Measurements from ENCODE around the gene ZNF101. TPM values are rescaled to one million over a fixed set of nuclear protein-coding genes. Genes with fewer than 3 reads are reported as not detected.

The ZNF101 gene
- total RNA-seq, 1 experiment from 2014 or later = 2.0 TPM

DNA sequence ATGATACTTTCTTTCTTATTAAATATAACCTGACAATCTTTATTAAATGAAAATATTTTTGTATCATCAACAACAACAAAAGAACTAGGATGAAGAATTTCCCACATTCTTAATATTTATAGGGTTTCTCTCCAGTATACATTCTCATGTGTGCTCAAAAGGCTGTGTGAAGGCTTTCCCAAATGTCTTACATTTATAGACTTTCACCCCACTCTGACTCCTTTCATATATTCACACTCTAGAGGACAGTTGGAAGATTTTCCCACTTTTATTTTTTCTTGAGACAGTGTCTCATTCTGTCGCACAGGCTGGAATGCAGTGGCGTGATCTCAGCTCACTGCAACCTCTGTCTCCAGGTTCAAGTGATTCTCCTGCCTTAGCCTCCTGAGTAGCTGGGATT is 41.9 kb downstream of the ZNF101 start:
- DNase-seq (ENCODE audit: low spot score) = no peak

DNA sequence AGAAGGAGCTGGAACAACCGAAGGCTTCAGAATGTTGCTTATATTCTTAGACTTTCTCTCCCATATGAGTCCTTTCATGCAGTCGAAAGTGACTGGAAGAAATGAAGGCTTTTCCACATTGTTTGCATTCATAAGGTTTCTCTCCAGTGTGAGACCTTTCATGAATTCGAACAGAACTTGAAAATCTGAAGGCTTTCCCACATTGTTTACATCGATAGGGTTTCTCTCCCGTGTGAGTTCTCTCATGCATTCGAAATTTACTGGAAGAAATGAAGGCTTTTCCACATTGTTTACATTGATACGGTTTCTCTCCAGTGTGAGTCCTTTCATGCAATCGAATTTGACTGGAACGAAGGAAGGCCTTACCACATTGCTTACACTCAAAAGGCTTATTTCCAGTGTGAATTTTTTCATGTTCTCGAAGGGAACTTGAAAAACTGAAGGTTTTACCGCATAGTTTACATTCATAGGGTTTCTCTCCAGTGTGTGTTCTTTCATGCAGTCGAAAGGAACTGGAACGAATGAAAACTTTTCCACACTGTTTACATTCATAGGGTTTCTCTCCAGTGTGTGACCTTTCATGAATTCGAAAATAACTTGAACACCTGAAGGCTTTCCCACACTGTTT is 42.8 kb downstream of the ZNF101 start:
- DNase-seq (ENCODE audit: low spot score) = no peak

DNA sequence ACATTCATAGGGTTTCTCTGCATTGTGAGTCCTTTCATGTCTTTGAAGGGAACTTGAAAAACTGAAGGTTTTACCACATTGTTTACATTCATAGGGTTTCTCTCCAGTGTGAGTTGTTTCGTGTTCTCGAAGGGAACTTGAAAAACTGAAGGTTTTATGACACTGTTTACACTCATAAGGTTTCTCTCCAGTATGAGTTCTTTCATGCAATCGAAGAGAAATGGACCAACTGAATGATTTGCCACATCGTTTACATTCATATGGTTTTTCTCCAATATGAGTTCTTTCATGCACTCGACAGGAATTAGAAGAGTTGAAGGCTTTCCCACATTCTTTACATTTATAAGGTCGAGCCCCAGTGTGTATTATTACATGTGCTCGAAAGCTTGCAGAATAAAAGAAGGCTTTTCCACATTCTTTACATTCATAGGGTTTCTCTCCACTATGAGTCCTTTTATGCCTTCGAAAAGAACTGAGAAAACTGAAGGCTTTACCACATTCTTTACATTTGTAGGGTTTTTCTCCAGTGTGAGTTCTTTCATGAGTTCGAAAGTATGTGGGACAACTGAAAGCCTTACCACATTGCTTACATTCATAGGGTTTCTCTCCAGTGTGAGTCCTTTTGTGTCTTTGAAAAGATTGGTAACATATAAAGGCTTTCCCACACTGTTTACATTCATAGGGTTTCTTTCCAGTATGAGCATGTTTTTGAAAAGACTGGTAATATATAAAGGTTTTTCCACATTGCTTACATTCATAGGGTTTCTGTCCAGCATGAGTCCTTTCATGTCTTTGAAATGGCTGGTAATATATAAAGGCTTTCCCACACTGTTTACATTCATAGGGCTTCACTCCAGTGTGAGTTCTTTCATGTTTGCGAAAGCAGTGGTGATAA is 43.5 kb downstream of the ZNF101 start:
- DNase-seq (ENCODE audit: low spot score) = no peak

DNA sequence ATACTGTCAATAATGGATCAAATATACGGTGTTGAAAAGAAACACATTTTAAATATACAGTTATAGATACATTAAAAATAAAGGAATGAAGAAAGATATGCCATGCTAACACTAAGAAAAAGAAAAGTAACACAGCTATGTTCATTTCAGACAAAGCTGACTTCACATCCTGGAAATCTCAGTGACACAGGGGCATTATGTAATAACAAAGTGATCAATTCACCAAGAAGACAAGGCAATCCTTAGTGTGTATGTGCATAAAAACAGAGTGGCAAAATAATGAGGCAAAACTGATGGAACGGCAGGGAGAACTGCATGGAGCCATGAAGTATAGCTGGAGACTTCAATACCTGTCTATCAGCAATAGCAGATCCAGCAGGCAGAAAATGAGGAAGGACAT is 51.2 kb downstream of the ZNF101 start:
- DNase-seq (ENCODE audit: low spot score) = no peak

DNA sequence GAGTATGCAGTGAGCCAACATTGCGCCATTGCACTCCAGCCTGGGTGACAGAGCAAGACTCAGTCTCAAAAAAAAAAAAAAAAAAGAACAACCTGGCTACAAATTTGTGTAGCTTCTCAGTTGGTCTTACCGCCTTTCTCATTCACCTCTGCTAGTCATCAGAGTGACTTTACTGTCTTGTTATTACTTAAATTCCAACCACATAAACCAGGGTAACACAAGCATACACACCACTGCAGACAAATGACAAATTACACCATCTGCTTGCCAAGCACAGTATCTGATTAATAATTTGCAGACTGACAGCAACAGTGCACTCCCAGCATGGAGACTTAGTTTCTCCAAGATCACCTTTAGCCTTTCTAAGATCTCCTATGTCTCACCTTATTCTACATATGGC is 53.3 kb downstream of the ZNF101 start:
- no peak for DNase-seq (ENCODE audit: low spot score)

DNA sequence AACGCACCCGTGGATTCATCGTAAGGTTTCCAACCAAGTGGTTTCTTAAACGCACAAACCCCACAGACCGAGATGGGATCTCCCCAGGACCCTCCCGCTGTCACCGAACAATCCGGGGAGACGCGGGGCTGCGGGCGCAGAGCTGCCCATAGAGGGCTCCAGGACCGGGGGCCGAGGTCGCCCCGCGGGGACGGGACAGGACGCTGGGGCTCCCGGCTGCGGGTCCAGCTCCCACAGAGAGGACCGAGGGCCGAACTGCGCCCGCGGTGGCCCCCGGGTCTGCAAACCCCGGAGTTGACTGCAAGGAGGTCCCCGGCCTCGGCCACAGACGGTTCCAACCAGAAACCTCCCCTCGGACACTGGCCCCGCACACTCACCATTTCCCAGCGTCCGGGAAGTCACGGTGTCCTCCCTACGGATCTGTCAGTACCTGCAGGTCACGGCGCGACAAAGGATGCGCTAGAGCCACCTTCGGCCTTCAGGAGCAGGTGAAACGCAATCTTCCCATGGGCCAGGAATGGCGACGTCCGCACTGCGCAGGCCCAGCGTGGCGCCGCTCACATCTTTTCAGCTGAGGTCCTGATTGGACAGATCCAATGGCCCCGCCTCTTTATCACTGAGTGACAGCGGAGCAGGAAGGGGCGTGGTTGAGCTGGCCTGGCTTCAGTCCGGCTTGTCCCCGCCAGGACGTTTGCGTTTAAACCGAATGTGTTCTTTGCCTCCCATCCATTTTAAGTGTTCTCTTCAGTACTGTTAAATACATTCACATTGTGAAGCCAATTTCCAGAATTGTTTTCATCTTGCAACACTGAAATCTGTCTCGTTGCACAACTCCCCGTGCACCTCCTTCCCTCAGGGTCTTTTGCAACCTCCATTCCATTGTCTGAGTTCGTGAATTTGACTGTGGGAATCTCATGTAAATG is 64.2 kb downstream of the ZNF101 start, which contains the start of gene ZNF14:
Gene ZNF14, minus strand, starts transcription at position 534 of the 923 bp plus-strand sequence. Its CDS starts 154 bp downstream, at position 380.
- DNase-seq (ENCODE audit: low spot score) = peak; percentile 86

Small RNA genes within 50 kb of the gene (small RNA-seq; reads per million reads assigned to genes)
- gene AC011458.2 = not detected

Other genes with a start within 250 kb of the ZNF101 start
- 1.3 and 1.5 TPM in 2 replicates for gene TSSK6, start 153.3 kb upstream of the ZNF101 start, total RNA-seq (2014; rRNA removed; shearing (Covaris generic))
- 190 and 202 TPM in 2 replicates for gene NDUFA13, start 152.6 kb upstream of the ZNF101 start, total RNA-seq (2014; rRNA removed; shearing (Covaris generic))
- 1.0 and 1.9 TPM in 2 replicates for gene YJEFN3, start 139.9 kb upstream of the ZNF101 start, total RNA-seq (2014; rRNA removed; shearing (Covaris generic))
- 0.31 TPM in 1 of 2 replicates, not detected in the other for gene CILP2, start 130.6 kb upstream of the ZNF101 start, total RNA-seq (2014; rRNA removed; shearing (Covaris generic))
- gene PBX4, start 50.2 kb upstream of the ZNF101 start, total RNA-seq (2014; rRNA removed; shearing (Covaris generic)) = 2.5 and 3.3 TPM in 2 replicates
- gene LPAR2, start 40.6 kb upstream of the ZNF101 start, total RNA-seq (2014; rRNA removed; shearing (Covaris generic)) = 14.1 and 16.2 TPM in 2 replicates
- 15.9 and 19.3 TPM in 2 replicates for gene GMIP, start 25.2 kb upstream of the ZNF101 start, total RNA-seq (2014; rRNA removed; shearing (Covaris generic))
- 38.8 and 42.0 TPM in 2 replicates for gene ATP13A1, start 5.2 kb upstream of the ZNF101 start, total RNA-seq (2014; rRNA removed; shearing (Covaris generic))
- gene ZNF14, start 64.3 kb downstream of the ZNF101 start, total RNA-seq (2014; rRNA removed; shearing (Covaris generic)) = 0.26 and 0.38 TPM in 2 replicates
- 1.8 and 2.3 TPM in 2 replicates for gene ZNF506, start 152.9 kb downstream of the ZNF101 start, total RNA-seq (2014; rRNA removed; shearing (Covaris generic))
- gene ZNF253, start 197.0 kb downstream of the ZNF101 start, total RNA-seq (2014; rRNA removed; shearing (Covaris generic)) = 0.05 and 0.16 TPM in 2 replicates
- 0.03 TPM in 1 of 2 replicates, not detected in the other for gene ZNF93, start 232.1 kb downstream of the ZNF101 start, total RNA-seq (2014; rRNA removed; shearing (Covaris generic))

Data from HT-29 (cell line).